OCI-LY7 (cell line): ENCODE results near the gene RAPGEF4. TPM values are rescaled to one million over a fixed set of nuclear protein-coding genes. Genes with fewer than 3 reads are reported as not detected.
"Not testable (repeated sequence)": the region's sequence is repeated elsewhere in the genome, so short reads cannot be mapped to it uniquely, and the experiment has no call there.

ENCODE experiments used
- BruUV-seq: library from RNA; stranded (reverse); fragments of 400-500 nt; replicated peaks from 2 replicates; lab custom pipeline; 2021; lab: Mats Ljungman, UMichigan
- CTCF ChIA-PET: fragments of 300-600 bp; sonication (Branson Sonifier 250); formaldehyde crosslinking; loops from one replicate; lab custom pipeline; 2022; ENCODE audit warnings: antibody characterized with exemption; ENCODE audit not compliant: unreplicated experiment; lab: Charles Lee
- POLR2A ChIA-PET: fragments of 300-600 bp; sonication (Branson Sonifier 250); formaldehyde crosslinking; loops from one replicate; lab custom pipeline; 2022; ENCODE audit warnings: antibody characterized with exemption; lab: Charles Lee
- DNase-seq: peaks from one replicate; pipeline ENCODE4 v3.0.0-alpha.2; 2015; ENCODE audit warnings: low spot score
- H2AFZ ChIP-seq: fragments of 200-600 bp; sonication (generic), shearing (Covaris generic); 2 replicates; pipeline ENCODE4 v1.6.1; 2014; ENCODE audit warnings: mild to moderate bottlenecking, antibody characterized with exemption, low read length, moderate library complexity
- H3K27ac ChIP-seq: fragments of 200-600 bp; sonication (generic); 2 replicates; pipeline ENCODE4 v1.5.1; 2014; ENCODE audit warnings: mixed run types, low read depth, mild to moderate bottlenecking, moderate library complexity, low read length, inconsistent platforms; ENCODE audit not compliant: poor library complexity, severe bottlenecking
- H3K36me3 ChIP-seq: fragments of 200-600 bp; sonication (generic); 2 replicates; pipeline ENCODE4 v1.6.1; 2014; ENCODE audit warnings: mild to moderate bottlenecking, antibody characterized with exemption, low read length, moderate library complexity, mixed read lengths; ENCODE audit not compliant: insufficient read depth
- H3K4me1 ChIP-seq: fragments of 200-600 bp; sonication (generic); 2 replicates; pipeline ENCODE4 v1.5.1; 2014; ENCODE audit warnings: mild to moderate bottlenecking, low read length; ENCODE audit not compliant: insufficient read depth, poor library complexity, severe bottlenecking
- H3K4me2 ChIP-seq: fragments of 200-600 bp; sonication (generic); 2 replicates; pipeline ENCODE4 v1.6.1; 2014; ENCODE audit warnings: mild to moderate bottlenecking, low read length
- H3K4me3 ChIP-seq: fragments of 200-600 bp; sonication (generic); 2 replicates; pipeline ENCODE4 v1.5.1; 2014; ENCODE audit warnings: mild to moderate bottlenecking, low read depth, low read length; ENCODE audit not compliant: poor library complexity, severe bottlenecking
- H3K79me2 ChIP-seq: fragments of 200-600 bp; sonication (generic); 2 replicates; pipeline ENCODE4 v1.6.1; 2016; ENCODE audit warnings: low read depth, mild to moderate bottlenecking, low read length, moderate library complexity, mixed read lengths; ENCODE audit not compliant: insufficient read depth
- H3K9me2 ChIP-seq: fragments of 200-600 bp; sonication (generic); 2 replicates; pipeline ENCODE4 v1.6.1; 2016; ENCODE audit warnings: mild to moderate bottlenecking, low read length, mixed read lengths; ENCODE audit not compliant: insufficient read depth
- H3K9me3 ChIP-seq: fragments of 200-600 bp; sonication (generic); 2 replicates; pipeline ENCODE4 v1.6.1; 2014; ENCODE audit warnings: mild to moderate bottlenecking, mixed run types, low read length, mixed read lengths
- H4K20me1 ChIP-seq: fragments of 200-600 bp; sonication (generic); 2 replicates; pipeline ENCODE4 v1.6.1; 2014; ENCODE audit warnings: mild to moderate bottlenecking, antibody characterized with exemption, low read length, moderate library complexity, mixed read lengths; ENCODE audit not compliant: insufficient read depth
- CTCF ChIP-seq: fragments of 200-600 bp; sonication (generic); conservative IDR thresholded peaks from 2 replicates; pipeline ENCODE4 v1.5.1; 2014; ENCODE audit warnings: mild to moderate bottlenecking, antibody characterized with exemption, low read length, moderate library complexity, mixed read lengths
- EZH2phosphoT487 ChIP-seq: fragments of 200-600 bp; sonication (generic); IDR thresholded peaks from 2 replicates; pipeline ENCODE4 v1.6.1; 2018; ENCODE audit warnings: low read depth, borderline replicate concordance, mild to moderate bottlenecking, mixed run types, antibody characterized with exemption, low read length, moderate library complexity, mixed read lengths
- intact Hi-C: fragments of 100-400 bp; cut with micrococcal nuclease; formaldehyde crosslinking; loops from one replicate; pipeline ENCODE4 v1.10.0; 2022; ENCODE audit not compliant: unreplicated experiment
- total RNA-seq, 2 experiments: library from RNA; depleted of rRNA in 1 of 2; stranded (reverse); fragments of >200 nt in 1 of 2; shearing (Covaris generic) in 1 of 2; gene quantifications; 2 replicates each; pipeline ENCODE4 v1.2.3, GENCODE V29; 2014 to 2022

The RAPGEF4 gene
- total RNA-seq, 2 experiments from 2014 or later, result 0.22 to 0.55 TPM

GRCh38 chr2:173037245-173038120 is 301.8 kb downstream of the RAPGEF4 start:
- no peak overlapping the region for H3K4me2 ChIP-seq
- POLR2A ChIA-PET, result interaction anchor here (0.6 to 1.0 kb wide), 2 partner anchors 33 to 286 kb away, joined by 3 read pairs; no protein-coding TSS in a partner anchor
- H3K79me2 ChIP-seq, result no peaks in the 10 kb centered on the region
- no TSS peak for BruUV-seq
- no peak overlapping the region for H2AFZ ChIP-seq
- H3K4me3 ChIP-seq, result no peak overlapping the region
- no peak for TF ChIP-seq EZH2phosphoT487
- TF ChIP-seq CTCF, result no peak
- no peak for DNase-seq
- no peaks in the 10 kb centered on the region for H3K36me3 ChIP-seq
- no peaks in the 10 kb centered on the region for H3K9me2 ChIP-seq
- no peaks in the 10 kb centered on the region for H3K9me3 ChIP-seq
- no peaks in the 10 kb centered on the region for H3K4me1 ChIP-seq
- H4K20me1 ChIP-seq, result no peaks in the 10 kb centered on the region
- CTCF ChIA-PET, result no interaction called here
- intact Hi-C loops, result no loop called here
- H3K27ac ChIP-seq, result no peak overlapping the region

GRCh38 chr2:173038257-173038656 is 302.6 kb downstream of the RAPGEF4 start:
- H3K4me2 ChIP-seq, POLR2A ChIA-PET, H3K9me2 ChIP-seq, intact Hi-C loops, H2AFZ ChIP-seq, DNase-seq, H3K27ac ChIP-seq, H3K9me3 ChIP-seq, H3K36me3 ChIP-seq, H3K4me3 ChIP-seq, H3K4me1 ChIP-seq, BruUV-seq, H3K79me2 ChIP-seq, CTCF ChIA-PET, H4K20me1 ChIP-seq: not testable (repeated sequence)

- H3K4me3 ChIP-seq, result no peak overlapping the region
- intact Hi-C loops, result no loop called here
- CTCF ChIA-PET, result no interaction called here
Observed at GRCh38 chr2:173040729-173041128, 305.1 kb downstream of the RAPGEF4 start.

More at GRCh38 chr2:173040729-173041128, 305.1 kb downstream of the RAPGEF4 start:
- Histone ChIP-seq H3K79me2 (no peaks in the 10 kb centered on the region), H3K4me1 (no peaks in the 10 kb centered on the region), H3K27ac (no peak overlapping the region), H3K9me2 (no peaks in the 10 kb centered on the region), H2AFZ (no peak overlapping the region), H3K4me2 (no peak overlapping the region), H3K9me3 (no peaks in the 10 kb centered on the region), H4K20me1 (no peaks in the 10 kb centered on the region), H3K36me3 (no peaks in the 10 kb centered on the region)
- POLR2A ChIA-PET, result no interaction called here
- no peak for DNase-seq
- TF ChIP-seq CTCF (no peak), EZH2phosphoT487 (no peak)
- BruUV-seq, result no TSS peak
